Neural cell (in vitro differentiated cells): ENCODE results near the gene NCAM1. TPM values are rescaled to one million over a fixed set of nuclear protein-coding genes. Genes with fewer than 3 reads are reported as not detected.

Experiments
- H2AFZ ChIP-seq: fragments of 200-600, 300-800 bp; sonication (generic), shearing (Covaris generic); 2 replicates; pipeline ENCODE4 v1.6.0; 2014; ENCODE audit warnings: low read depth, mild to moderate bottlenecking, antibody characterized with exemption, low read length, moderate library complexity
- H3F3A ChIP-seq: fragments of 200-600 bp; shearing (Covaris generic); 2 replicates; pipeline ENCODE4 v1.6.1; 2016; ENCODE audit warnings: mild to moderate bottlenecking, moderate library complexity, mixed read lengths, antibody characterized with exemption, low read length; ENCODE audit not compliant: insufficient read depth, poor library complexity, severe bottlenecking
- H3K27ac ChIP-seq: fragments of 200-600, 300-800 bp; sonication (generic), shearing (Covaris generic); 2 replicates; pipeline ENCODE4 v1.5.1; 2014; ENCODE audit warnings: mild to moderate bottlenecking, low read length, moderate library complexity
- H3K27me3 ChIP-seq: fragments of 300-800, 200-600 bp; sonication (generic), shearing (Covaris generic); 2 replicates; pipeline ENCODE4 v1.6.0; 2014; ENCODE audit warnings: mild to moderate bottlenecking, low read depth, low read length, moderate library complexity; ENCODE audit not compliant: insufficient read depth
- H3K36me3 ChIP-seq: fragments of 300-800, 200-600 bp; sonication (generic), shearing (Covaris generic); 2 replicates; pipeline ENCODE4 v1.5.1; 2014; ENCODE audit warnings: mild to moderate bottlenecking, antibody characterized with exemption, low read length, moderate library complexity; ENCODE audit not compliant: insufficient read depth
- H3K4me2 ChIP-seq: fragments of 300-800, 200-600 bp; sonication (generic), shearing (Covaris generic); 2 replicates; pipeline ENCODE4 v1.6.0; 2014; ENCODE audit warnings: mild to moderate bottlenecking, low read length
- H3K4me3 ChIP-seq: fragments of 300-800, 200-600 bp; sonication (generic), shearing (Covaris generic); 2 replicates; pipeline ENCODE4 v1.5.1; 2014; ENCODE audit warnings: mild to moderate bottlenecking, low read length, moderate library complexity
- H3K79me2 ChIP-seq: fragments of 200-600 bp; shearing (Covaris generic); replicated peaks from 2 replicates; pipeline ENCODE4 v1.6.0; 2014; ENCODE audit warnings: mild to moderate bottlenecking, low read length, moderate library complexity; ENCODE audit not compliant: insufficient read depth
- H3K9ac ChIP-seq: fragments of 300-800, 200-600 bp; sonication (generic), shearing (Covaris generic); 2 replicates; pipeline ENCODE4 v1.6.1; 2016; ENCODE audit warnings: mild to moderate bottlenecking, low read length, mixed read lengths
- H3K9me2 ChIP-seq: fragments of 200-600 bp; shearing (Covaris generic); 2 replicates; pipeline ENCODE4 v1.6.1; 2016; ENCODE audit warnings: mild to moderate bottlenecking, low read length, mixed read lengths; ENCODE audit not compliant: insufficient read depth
- H3K9me3 ChIP-seq: fragments of 200-600, 300-800 bp; sonication (generic), shearing (Covaris generic); 2 replicates; pipeline ENCODE4 v1.6.1; 2016; ENCODE audit warnings: mild to moderate bottlenecking, mixed run types, low read length, moderate library complexity, mixed read lengths
- H4K20me1 ChIP-seq: fragments of 200-600 bp; shearing (Covaris generic); 2 replicates; pipeline ENCODE4 v1.6.1; 2016; ENCODE audit warnings: mild to moderate bottlenecking, mixed run types; ENCODE audit not compliant: insufficient read depth
- EP300 ChIP-seq: fragments of 450-650 bp; conservative IDR thresholded peaks from 2 replicates; pipeline ENCODE4 v1.6.1; 2014; ENCODE audit warnings: antibody characterized with exemption, mild to moderate bottlenecking, moderate library complexity; ENCODE audit not compliant: poor library complexity, severe bottlenecking
- EZH2 ChIP-seq: fragments of 200-600, 300-800 bp; shearing (Covaris generic), sonication (generic); IDR thresholded peaks from 2 replicates; pipeline ENCODE4 v1.6.1; 2014; ENCODE audit warnings: antibody characterized with exemption, low read length, borderline replicate concordance, mild to moderate bottlenecking; ENCODE audit not compliant: insufficient read depth, poor library complexity, severe bottlenecking
- MXI1 ChIP-seq: fragments of 450-650 bp; conservative IDR thresholded peaks from 2 replicates; pipeline ENCODE4 v1.6.1; 2014; ENCODE audit warnings: antibody characterized with exemption, mild to moderate bottlenecking; ENCODE audit not compliant: poor library complexity, severe bottlenecking
- POLR2AphosphoS5 ChIP-seq: IDR thresholded peaks from 2 replicates; pipeline ENCODE4 v1.6.1; 2012
- RAD21 ChIP-seq: fragments of 450-650 bp; conservative IDR thresholded peaks from 2 replicates; pipeline ENCODE4 v1.6.1; 2014; ENCODE audit warnings: antibody characterized with exemption, mild to moderate bottlenecking, moderate library complexity
- REST ChIP-seq: IDR thresholded peaks from 2 replicates; pipeline ENCODE4 v1.6.1; 2012; ENCODE audit warnings: borderline replicate concordance
- SMC3 ChIP-seq: fragments of 450-650 bp; conservative IDR thresholded peaks from 2 replicates; pipeline ENCODE4 v1.6.1; 2014; ENCODE audit warnings: antibody characterized with exemption, mild to moderate bottlenecking, moderate library complexity; ENCODE audit not compliant: poor library complexity
- TAF1 ChIP-seq: IDR thresholded peaks from 2 replicates; pipeline ENCODE4 v1.6.1; 2012; ENCODE audit warnings: low read depth
- polyA plus RNA-seq: library from polyadenylated mRNA; depleted of rRNA; stranded (reverse); fragments of >200 nt; gene quantifications from 2 replicates; pipeline ENCODE4 v1.2.3, GENCODE V29; 2014
- TF ChIP-seq, protein P1 (sequence below): fragments of 450-650 bp; IDR thresholded peaks from 2 replicates; pipeline ENCODE4 v1.5.1; 2014; ENCODE audit warnings: antibody characterized with exemption, mild to moderate bottlenecking, moderate library complexity; ENCODE audit not compliant: poor library complexity, severe bottlenecking

NCAM1 gene
- polyA plus RNA-seq, 1 donor from 2014 or later = 120 TPM

GRCh38 chr11:113018913-113019312 lies 57.7 kb downstream of the NCAM1 start:
- H3K27me3 ChIP-seq = no peaks in the 10 kb centered on the region
- peaks cover 28% of the 10 kb centered on the region for H4K20me1 ChIP-seq
- no peak for TF ChIP-seq RAD21
- no peak for TF ChIP-seq MXI1
- TF ChIP-seq TAF1 = no peak
- TF ChIP-seq, protein P1, sequence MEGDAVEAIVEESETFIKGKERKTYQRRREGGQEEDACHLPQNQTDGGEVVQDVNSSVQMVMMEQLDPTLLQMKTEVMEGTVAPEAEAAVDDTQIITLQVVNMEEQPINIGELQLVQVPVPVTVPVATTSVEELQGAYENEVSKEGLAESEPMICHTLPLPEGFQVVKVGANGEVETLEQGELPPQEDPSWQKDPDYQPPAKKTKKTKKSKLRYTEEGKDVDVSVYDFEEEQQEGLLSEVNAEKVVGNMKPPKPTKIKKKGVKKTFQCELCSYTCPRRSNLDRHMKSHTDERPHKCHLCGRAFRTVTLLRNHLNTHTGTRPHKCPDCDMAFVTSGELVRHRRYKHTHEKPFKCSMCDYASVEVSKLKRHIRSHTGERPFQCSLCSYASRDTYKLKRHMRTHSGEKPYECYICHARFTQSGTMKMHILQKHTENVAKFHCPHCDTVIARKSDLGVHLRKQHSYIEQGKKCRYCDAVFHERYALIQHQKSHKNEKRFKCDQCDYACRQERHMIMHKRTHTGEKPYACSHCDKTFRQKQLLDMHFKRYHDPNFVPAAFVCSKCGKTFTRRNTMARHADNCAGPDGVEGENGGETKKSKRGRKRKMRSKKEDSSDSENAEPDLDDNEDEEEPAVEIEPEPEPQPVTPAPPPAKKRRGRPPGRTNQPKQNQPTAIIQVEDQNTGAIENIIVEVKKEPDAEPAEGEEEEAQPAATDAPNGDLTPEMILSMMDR = no peak
- no peak for TF ChIP-seq POLR2AphosphoS5
- TF ChIP-seq SMC3 = no peak
- no peak for TF ChIP-seq REST
- no peak for TF ChIP-seq EP300
- no peak for TF ChIP-seq EZH2
- H3K9ac ChIP-seq = no peak overlapping the region
- H3K4me3 ChIP-seq = no peak overlapping the region
- H3K4me2 ChIP-seq = no peak overlapping the region
- H3F3A ChIP-seq = no peaks in the 10 kb centered on the region
- no peaks in the 10 kb centered on the region for H3K9me2 ChIP-seq
- H3K36me3 ChIP-seq = no peaks in the 10 kb centered on the region
- peaks cover 50% of the 10 kb centered on the region for H3K79me2 ChIP-seq
- no peak overlapping the region for H3K27ac ChIP-seq
- H2AFZ ChIP-seq = no peak overlapping the region
- no peaks in the 10 kb centered on the region for H3K9me3 ChIP-seq

GRCh38 chr11:113019711-113020110 lies 58.5 kb downstream of the NCAM1 start:
- Histone ChIP-seq H3F3A (no peaks in the 10 kb centered on the region), H2AFZ (no peak overlapping the region), H4K20me1 (peaks cover 23% of the 10 kb centered on the region), H3K4me2 (no peak overlapping the region), H3K27me3 (no peaks in the 10 kb centered on the region), H3K9me2 (no peaks in the 10 kb centered on the region), H3K9ac (no peak overlapping the region), H3K79me2 (peaks cover 52% of the 10 kb centered on the region), H3K36me3 (no peaks in the 10 kb centered on the region), H3K27ac (no peak overlapping the region), H3K4me3 (no peak overlapping the region), H3K9me3 (no peaks in the 10 kb centered on the region)
- TF ChIP-seq EZH2 (no peak), TAF1 (no peak), POLR2AphosphoS5 (no peak), SMC3 (no peak), RAD21 (no peak), REST (no peak), EP300 (no peak), MXI1 (no peak)
- TF ChIP-seq, protein P1 = no peak
